ENCODE results near the gene IDUA. TPM values are rescaled to one million over a fixed set of nuclear protein-coding genes. Genes with fewer than 3 reads are reported as not detected.

The IDUA gene
- total RNA-seq, 1 donor from 2014 or later, result 7.1 TPM

DNA sequence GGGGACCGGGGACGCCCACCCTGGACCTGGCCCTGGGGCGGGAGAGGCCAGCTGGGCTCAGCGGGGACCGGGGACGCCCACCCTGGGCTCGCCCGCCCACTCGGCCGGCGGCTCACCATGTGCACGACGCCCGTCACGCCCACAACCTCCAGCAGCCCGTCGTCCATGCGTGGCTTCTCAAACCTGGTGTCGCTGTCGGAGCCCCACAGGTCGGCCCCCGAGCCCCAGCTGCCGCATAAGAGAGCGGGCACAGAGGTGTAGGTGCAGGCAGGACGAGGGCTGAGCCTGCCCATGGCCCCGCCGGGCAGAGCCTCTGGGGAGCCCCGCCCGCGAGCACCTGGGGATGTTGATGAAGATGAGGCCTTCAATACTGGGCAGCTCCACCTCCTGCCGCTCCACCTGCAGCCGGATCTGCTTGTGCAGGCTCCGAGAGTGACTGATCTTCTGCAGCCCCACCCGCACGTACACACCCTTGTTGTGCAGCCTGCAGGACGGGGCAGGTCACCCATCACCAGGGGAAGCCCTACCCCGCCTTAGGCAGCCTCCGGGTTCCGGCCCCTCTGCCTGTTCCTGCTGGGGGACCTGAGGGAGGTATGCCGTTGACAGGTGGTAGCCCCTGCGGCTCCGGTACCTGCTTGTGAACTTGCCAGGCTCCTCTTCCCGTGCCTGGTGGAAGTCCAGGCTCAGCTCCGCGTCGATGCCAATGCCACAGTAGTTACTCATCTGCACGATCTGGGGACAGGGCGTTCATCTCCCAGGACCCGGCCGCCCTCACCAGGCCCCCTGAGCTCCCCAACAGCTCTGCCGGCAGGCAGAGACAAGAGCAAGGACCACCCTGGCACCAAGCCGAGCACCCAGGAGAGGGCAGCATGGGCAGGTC, 25.3 kb upstream of the IDUA start:
- no peak for DNase-seq (ENCODE audit: low read depth)
- TF ChIP-seq, protein P1, sequence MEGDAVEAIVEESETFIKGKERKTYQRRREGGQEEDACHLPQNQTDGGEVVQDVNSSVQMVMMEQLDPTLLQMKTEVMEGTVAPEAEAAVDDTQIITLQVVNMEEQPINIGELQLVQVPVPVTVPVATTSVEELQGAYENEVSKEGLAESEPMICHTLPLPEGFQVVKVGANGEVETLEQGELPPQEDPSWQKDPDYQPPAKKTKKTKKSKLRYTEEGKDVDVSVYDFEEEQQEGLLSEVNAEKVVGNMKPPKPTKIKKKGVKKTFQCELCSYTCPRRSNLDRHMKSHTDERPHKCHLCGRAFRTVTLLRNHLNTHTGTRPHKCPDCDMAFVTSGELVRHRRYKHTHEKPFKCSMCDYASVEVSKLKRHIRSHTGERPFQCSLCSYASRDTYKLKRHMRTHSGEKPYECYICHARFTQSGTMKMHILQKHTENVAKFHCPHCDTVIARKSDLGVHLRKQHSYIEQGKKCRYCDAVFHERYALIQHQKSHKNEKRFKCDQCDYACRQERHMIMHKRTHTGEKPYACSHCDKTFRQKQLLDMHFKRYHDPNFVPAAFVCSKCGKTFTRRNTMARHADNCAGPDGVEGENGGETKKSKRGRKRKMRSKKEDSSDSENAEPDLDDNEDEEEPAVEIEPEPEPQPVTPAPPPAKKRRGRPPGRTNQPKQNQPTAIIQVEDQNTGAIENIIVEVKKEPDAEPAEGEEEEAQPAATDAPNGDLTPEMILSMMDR (IDR thresholded peaks at IDR 0.05; ENCODE audit: insufficient read depth, low read length, poor library complexity, severe bottlenecking), result no peak
- no peak overlapping the region for H3K4me3 ChIP-seq (ENCODE audit: low read depth, low read length)
- H3K36me3 ChIP-seq (ENCODE audit: control insufficient read depth, insufficient read depth, low read length), result no peaks in the 10 kb centered on the region
- H3K27me3 ChIP-seq (ENCODE audit: control insufficient read depth, insufficient read depth, low read length), result no peaks in the 10 kb centered on the region

DNA sequence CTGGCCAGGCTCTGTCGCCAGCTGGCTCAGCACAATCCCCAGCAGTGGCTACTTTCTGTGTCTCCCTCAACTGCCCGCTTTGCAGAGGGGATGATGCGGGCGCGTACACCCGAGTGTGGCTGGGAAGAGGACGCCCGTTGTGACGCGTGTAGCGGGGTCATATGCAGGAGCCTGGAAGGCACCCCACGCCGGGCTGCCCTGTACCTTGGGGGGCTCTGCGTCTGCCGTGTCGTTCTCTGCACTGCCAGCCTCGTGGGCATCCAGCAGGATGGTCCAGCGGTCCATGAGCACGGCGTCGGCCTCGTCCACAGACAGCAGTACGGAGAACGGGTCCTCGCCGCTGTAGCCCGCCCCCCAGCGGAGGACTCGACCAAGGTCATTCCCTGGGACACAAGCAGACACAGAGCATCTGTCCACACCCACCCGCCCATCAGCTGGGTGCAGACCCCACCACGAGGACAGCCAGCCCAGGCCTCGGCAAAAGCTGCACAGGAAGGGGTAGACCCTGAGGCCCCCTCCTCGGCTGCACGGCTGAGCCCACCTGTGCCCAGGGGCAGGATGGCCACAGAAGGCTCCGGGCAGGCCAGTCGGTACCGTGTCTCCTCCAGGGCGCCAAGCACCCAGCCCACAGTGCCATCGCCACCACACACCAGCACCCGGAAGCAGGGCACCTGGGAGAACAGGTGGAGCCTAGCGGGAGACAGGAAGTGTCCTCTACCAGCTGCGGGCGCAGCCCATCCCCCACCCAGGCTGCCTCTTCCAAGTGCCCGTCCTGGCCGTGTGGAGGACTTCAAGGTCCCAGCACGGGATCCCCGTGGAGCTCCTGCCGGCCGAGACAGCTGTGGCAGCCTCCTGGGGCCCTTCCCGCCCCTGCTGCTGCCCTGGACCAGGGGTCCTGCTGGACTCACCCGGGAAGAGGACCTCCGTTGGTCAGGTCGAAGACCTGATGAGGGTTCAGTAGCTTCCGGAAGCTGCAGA, 24.3 kb upstream of the IDUA start:
- peaks cover 2% of the 10 kb centered on the region for H3K27me3 ChIP-seq (ENCODE audit: control insufficient read depth, insufficient read depth, low read length)
- no peaks in the 10 kb centered on the region for H3K36me3 ChIP-seq (ENCODE audit: control insufficient read depth, insufficient read depth, low read length)
- TF ChIP-seq, protein P1 (IDR thresholded peaks at IDR 0.05; ENCODE audit: insufficient read depth, low read length, poor library complexity, severe bottlenecking), result no peak
- no peak overlapping the region for H3K4me3 ChIP-seq (ENCODE audit: low read depth, low read length)
- DNase-seq (ENCODE audit: low read depth), result no peak

DNA sequence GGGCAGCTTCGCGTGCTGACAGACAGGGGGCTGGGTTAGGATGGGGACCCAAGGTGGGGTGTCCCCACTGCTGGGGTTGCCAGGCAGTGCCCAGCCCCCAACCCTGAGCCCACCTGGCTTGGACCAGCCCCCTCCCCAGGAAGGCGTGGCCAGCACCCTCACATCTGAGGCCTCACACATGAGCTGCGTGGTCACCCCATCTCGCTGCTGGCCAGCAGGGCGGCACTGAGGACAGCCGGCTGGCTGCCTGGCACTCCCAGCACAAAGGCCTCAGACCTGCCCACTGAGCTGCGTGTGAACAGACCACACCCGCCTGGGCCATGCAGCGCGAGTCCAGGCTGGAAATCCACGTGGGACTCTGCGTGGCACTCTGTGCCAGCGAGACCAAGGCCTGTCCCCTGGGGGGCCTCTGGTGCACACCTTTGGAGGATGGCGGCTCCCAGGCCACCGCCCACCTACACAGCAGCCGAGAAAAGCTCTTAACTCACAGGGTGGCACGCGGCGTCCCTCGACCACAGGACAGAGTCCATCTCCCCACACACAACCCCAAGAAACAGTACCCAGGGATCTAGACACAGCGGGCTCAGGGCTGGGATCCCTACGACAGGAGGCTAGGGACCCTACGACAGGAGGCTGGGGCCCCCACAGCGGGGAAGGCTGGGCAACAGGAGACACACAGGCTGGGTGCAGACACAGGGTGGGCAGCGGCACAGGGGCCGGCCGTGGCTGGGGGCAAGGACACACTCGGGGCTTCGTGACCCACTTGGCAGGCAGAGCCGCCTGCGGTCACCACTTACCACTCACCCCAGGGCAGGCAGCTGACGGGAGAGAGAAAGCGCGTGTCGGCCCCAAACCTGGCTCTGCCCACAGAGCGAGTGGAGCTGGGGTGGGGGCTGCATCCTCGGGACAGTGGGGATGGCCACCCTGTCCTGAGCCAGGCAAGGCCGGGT, 23.3 kb upstream of the IDUA start:
- H3K27me3 ChIP-seq (ENCODE audit: control insufficient read depth, insufficient read depth, low read length), result peaks cover 10% of the 10 kb centered on the region
- TF ChIP-seq, protein P1 (IDR thresholded peaks at IDR 0.05; ENCODE audit: insufficient read depth, low read length, poor library complexity, severe bottlenecking), result no peak
- no peak for DNase-seq (ENCODE audit: low read depth)
- no peaks in the 10 kb centered on the region for H3K36me3 ChIP-seq (ENCODE audit: control insufficient read depth, insufficient read depth, low read length)
- no peak overlapping the region for H3K4me3 ChIP-seq (ENCODE audit: low read depth, low read length)

DNA sequence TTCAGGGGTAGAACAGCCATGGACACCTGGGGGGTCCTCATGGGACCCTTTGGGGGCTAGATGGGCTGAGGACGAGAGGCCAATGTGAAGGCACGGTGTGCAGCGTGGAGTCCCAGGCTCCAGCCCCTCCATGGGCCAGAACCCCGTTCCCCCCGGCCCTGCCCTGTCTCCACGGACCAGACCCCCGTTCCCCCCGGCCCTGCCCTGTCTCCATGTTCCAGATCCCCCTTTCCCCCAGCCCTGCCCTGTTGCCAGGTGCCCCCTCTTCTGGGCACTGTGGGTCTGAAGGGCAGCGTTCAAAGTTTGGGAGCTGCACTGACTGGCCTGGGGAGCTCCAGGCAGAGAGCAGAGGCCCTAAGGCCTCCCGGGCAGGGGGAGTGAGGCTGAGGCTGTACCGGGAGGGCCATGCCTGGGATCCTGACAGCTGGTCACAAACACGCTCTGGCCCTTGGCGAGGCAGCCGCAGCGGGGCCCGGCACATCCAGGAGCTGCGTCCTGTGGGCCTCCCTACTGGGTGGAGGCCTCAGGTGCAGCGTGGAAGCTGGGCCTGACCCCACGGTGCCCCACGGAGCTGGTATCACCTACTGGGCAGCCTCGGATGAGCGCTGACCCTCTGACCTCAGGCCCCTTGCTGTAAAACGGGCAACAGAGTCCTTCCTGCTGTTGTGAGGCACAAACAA, 22.4 kb upstream of the IDUA start:
- Histone ChIP-seq H3K4me3 (ENCODE audit: low read depth, low read length) (no peak overlapping the region), H3K36me3 (ENCODE audit: control insufficient read depth, insufficient read depth, low read length) (no peaks in the 10 kb centered on the region), H3K27me3 (ENCODE audit: control insufficient read depth, insufficient read depth, low read length) (peaks cover 10% of the 10 kb centered on the region)
- no peak for DNase-seq (ENCODE audit: low read depth)
- TF ChIP-seq, protein P1 (IDR thresholded peaks at IDR 0.05; ENCODE audit: insufficient read depth, low read length, poor library complexity, severe bottlenecking), result no peak

Data from kidney epithelial cell (primary cell).